HG03457 (cell line): ENCODE data around the gene APOL2.
"Not testable (repeated sequence)": the region's sequence is repeated elsewhere in the genome, so short reads cannot be mapped to it uniquely, and the experiment has no call there.

Source experiments
- ATAC-seq: cut with Tn5 transposase; IDR thresholded peaks from one replicate; pipeline ENCODE4 v1.9.1; 2021; ENCODE audit warnings: moderate number of reproducible peaks; ENCODE audit not compliant: unreplicated experiment

The APOL2 gene

GRCh38 chr22:36224245-36224644 lies 15.1 kb downstream of the APOL2 start:
- no peak for ATAC-seq

GRCh38 chr22:36223504-36223903 lies 15.8 kb downstream of the APOL2 start:
- ATAC-seq = no peak

GRCh38 chr22:36222887-36223450 lies 16.4 kb downstream of the APOL2 start:
- ATAC-seq = no peak

- ATAC-seq = no peak
Observed at GRCh38 chr22:36221799-36222751, 17.3 kb downstream of the APOL2 start.

- ATAC-seq = no peak
Observed at GRCh38 chr22:36220451-36220921, 18.8 kb downstream of the APOL2 start.

- no peak for ATAC-seq
Observed at GRCh38 chr22:36218648-36219193, 20.6 kb downstream of the APOL2 start.

- no peak for ATAC-seq
Observed at GRCh38 chr22:36215981-36216380, 23.3 kb downstream of the APOL2 start.

- ATAC-seq = no peak
Observed at GRCh38 chr22:36213586-36213985, 25.7 kb downstream of the APOL2 start.

- ATAC-seq = no peak
Observed at GRCh38 chr22:36212901-36213300, 26.4 kb downstream of the APOL2 start.

GRCh38 chr22:36211237-36211861 lies 28.0 kb downstream of the APOL2 start:
- ATAC-seq = no peak

- no peak for ATAC-seq
Observed at GRCh38 chr22:36210224-36210623, 29.1 kb downstream of the APOL2 start.

GRCh38 chr22:36209488-36209908 lies 29.8 kb downstream of the APOL2 start:
- ATAC-seq = not testable (repeated sequence)

- ATAC-seq = no peak
Observed at GRCh38 chr22:36208914-36209313, 30.4 kb downstream of the APOL2 start.

GRCh38 chr22:36208162-36208765 lies 31.1 kb downstream of the APOL2 start:
- no peak for ATAC-seq

- ATAC-seq = no peak
Observed at GRCh38 chr22:36206255-36206654, 33.1 kb downstream of the APOL2 start.

- ATAC-seq = not testable (repeated sequence)
Observed at GRCh38 chr22:36205573-36205972, 33.8 kb downstream of the APOL2 start.

GRCh38 chr22:36204632-36205015 lies 34.7 kb downstream of the APOL2 start:
- ATAC-seq = no peak

GRCh38 chr22:36204001-36204631 lies 35.2 kb downstream of the APOL2 start:
- no peak for ATAC-seq

- not testable (repeated sequence) for ATAC-seq
Observed at GRCh38 chr22:36203441-36203840, 35.9 kb downstream of the APOL2 start.

- not testable (repeated sequence) for ATAC-seq
Observed at GRCh38 chr22:36202906-36203305, 36.4 kb downstream of the APOL2 start.
